Fibroblast of peridontal ligament (primary cell): ENCODE results near the gene TMEM258.
A peak's percentile ranks its signal among the peaks of the same experiment; 100 is the strongest.

ENCODE experiments used
- DNase-seq: peaks from one replicate; pipeline ENCODE4 v3.0.0-alpha.2; 2010; ENCODE audit errors: extremely low read depth

Gene TMEM258

DNA sequence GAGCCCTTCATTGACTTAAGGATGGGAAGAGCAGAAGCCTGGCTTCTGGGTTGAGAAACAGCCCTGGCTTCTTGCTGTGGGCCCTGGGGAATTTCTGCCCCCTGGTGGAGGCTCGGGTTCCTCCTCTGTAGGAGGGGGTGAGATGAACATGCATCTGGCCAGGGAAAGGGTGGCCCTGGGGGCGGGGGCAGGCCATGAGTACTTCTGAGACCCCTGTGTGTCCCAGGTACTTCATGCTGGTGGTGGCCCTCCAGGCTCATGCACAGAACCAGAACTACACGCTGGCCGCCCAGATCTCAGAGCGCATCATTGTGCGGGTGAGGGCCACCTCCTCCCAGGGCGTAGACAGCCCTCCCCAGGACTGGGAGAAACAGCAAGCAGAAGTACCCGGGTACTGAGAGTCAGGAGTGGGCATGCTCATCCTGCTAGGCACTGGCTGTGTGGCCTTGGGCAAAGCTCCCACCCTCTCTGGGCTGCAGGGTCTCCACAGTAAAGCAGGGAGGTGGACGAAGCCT, 15.8 kb downstream of the TMEM258 start:
- DNase-seq, result peak; percentile 47

GRCh38 chr11:61775606-61776554, 16.5 kb downstream of the TMEM258 start:
- DNase-seq, result no peak

DNA sequence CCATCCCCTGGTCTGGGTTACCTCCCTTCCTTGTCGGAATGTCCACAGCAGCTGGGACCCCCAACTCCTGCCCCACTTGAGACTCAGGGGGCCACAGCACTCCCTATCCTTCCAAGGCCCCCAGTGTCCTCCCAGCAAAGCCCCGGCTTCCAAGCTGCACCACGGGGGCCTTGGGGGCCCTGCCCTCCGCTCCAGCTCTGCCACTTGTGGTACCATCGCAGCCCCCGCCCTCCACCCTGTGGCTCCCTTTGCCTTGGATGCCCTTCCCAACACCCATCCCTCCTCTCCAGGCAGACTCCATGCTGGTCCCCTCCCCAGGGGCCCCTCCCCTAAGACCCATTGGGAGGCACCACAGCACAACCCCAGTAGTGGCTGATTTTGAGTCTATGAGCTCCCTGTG, 17.3 kb downstream of the TMEM258 start:
- DNase-seq, result no peak

DNA sequence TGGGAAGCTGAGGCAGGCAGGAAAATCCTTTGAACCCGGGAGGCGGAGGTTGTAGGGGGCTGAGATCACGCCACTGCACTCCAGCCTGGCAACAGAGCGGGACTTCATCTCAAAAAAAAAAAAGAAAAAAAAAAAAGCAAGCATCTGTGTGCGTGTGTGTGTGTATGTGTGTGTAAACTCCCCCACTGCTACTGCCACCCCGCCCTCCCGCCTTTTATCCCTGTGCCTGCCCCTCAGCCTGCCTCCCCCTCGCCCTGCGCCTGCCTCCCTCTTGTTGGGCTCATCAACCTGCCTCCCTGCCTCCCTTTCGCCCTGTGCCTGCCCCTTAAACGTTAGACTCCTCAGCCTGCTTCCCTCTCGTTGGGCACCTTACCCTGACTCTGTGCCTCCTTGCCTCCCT, 18.0 kb downstream of the TMEM258 start:
- no peak for DNase-seq

GRCh38 chr11:61773809-61774208, 18.6 kb downstream of the TMEM258 start:
- DNase-seq, result no peak

DNA sequence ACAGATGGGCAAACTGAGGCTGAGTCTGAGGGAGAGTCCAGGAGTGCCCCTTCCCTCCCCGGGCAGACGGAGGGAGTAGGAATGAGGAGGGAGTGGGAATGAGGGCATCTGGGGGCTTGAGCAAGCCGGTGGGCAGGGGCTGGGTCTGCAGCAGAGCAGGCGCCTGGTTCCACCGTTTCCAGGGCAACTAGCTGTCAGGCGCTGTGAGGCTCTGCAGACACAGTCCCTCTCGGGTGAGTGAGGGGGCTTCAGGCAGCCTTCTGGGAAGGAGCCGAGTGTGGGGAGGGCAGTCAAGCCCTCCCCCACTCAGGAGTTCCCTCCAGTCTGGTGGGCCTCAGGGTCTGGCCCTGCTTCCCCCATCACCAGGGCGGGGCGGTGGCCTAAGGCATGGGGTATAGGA, 19.0 kb downstream of the TMEM258 start:
- no peak for DNase-seq

DNA sequence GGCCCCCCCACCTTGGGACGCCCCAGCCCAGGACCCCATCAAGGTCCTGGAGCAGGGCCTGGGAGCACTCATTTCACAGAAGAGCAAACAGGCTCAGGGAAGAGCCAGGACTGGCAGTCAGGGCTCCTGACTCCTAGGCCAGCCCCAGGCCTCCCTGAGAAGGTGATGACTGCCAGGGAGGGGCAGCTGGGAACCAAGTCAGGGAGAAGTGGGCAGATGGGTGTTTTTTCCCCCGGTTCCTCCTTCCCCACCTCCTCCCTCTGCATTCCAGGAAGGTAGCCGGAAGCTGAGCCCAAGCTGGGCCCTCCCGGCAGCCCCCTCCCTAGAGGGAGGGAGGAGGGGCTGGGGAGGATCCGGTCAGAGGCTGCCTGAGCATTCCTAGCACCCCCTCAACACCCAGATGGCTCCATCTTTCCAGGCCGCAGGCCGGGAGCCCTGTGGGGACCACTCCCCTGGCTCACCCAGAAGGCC, 20.4 kb downstream of the TMEM258 start:
- DNase-seq, result no peak

GRCh38 chr11:61771195-61771894, 21.1 kb downstream of the TMEM258 start:
- no peak for DNase-seq

DNA sequence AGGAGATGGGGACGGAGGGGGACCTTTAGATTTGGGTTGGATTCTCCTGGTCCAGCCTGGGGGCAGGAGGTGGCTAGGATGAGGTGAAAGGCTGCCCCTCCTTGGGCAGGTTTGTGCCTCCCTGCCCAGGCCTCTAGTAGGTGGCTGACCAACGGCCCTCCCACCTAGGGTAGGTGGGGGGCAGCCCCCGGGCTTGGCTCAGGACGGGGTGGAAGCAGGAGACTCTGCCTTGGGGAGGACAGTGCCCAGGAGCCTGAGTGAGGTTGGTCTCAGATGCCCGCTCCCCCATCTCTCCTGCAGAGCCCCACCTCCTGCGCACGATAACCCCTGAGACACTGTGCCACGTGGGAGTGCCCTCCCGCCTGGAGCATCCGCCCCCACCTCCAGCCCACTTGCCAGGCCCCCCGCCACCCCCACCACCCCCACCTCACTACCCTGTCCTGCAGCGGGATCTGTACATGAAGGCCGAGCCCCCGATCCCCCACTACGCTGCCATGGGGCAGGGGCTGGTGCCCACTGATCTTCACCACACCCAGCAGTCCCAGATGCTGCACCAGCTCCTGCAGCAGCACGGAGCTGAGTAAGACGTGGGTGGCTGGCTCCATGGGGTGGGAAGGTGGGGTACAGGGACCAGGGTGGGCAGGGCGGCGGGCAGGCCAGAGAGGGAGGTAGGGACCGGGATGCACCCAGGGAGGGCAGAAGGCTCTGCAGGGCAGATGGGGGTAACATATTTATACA, 22.3 kb downstream of the TMEM258 start:
- DNase-seq, result no peak

DNA sequence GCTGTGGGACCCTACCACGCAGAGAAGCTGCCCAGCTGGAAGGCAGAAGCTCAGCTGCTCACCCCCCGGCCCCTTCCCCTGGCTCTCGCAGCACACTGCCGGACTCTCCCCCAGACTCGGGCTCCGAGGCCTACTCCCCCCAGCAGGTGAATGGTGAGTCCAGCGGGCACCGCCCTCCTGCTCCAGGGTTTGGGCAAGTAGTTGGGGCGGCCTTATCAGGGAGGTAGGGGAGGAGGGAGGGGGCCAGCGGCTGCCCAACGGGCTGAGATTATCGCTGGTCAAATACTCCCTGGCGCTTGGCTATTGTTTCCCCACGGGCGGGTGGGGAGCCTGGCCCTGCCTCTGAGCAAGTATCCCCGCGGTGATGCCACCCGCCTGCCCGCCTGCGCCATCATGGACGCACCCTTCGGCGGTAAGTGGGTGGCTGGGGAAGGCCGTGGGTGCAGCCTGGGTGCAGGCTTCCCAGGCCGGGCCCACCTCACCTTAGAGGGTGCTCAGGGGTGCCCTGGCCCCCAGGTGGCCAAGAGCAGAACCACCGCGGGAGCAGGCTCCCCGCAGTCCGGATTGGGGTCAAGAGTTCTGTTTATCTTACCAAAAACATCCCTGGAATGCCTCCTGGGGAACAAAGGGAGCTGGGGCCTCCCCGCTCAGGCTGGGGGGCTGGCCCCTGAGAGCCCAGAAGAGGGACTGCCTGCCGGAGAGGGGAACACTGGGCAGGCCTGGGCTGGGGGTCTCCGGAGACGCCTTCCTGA, 23.1 kb downstream of the TMEM258 start:
- DNase-seq, result no peak

GRCh38 chr11:61768376-61769076, 23.9 kb downstream of the TMEM258 start:
- DNase-seq, result no peak

- no peak for DNase-seq
These were observed 26.0 kb downstream of the TMEM258 start for GRCh38 chr11:61766353-61766841.

GRCh38 chr11:61765550-61766253, 26.7 kb downstream of the TMEM258 start:
- DNase-seq, result no peak

DNA sequence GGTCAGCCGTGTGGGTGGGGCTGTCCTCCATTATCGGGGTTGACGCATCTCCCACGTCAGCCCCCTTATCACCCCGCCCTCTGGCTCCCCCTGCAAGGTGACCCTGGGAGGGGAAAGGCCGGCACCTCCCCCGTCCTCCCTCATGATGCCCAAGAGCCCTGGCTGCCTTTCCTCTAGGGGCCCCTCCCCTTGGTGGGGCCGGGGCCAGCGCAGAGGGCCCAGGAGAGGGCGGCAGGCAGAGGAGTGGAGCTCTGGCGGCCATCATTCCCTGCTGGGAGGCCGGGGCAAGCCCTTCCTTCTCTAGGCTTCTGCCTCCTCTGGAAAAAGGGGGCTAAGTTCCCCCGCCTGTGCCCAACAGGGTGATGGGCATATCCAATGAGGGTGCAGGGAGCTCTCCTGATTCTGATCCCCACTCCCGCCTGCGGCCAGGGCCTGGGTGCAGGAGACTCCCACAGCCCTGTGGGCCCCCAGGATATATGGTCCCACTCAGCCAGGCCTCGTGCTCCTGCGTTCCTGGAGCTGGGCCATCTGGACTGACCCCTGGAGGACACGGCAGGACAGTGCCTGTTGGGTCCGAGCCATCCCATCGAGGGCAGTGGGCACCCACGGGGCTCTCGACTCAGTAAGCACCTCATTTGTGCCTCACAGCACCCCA, 27.7 kb downstream of the TMEM258 start:
- no peak for DNase-seq

DNA sequence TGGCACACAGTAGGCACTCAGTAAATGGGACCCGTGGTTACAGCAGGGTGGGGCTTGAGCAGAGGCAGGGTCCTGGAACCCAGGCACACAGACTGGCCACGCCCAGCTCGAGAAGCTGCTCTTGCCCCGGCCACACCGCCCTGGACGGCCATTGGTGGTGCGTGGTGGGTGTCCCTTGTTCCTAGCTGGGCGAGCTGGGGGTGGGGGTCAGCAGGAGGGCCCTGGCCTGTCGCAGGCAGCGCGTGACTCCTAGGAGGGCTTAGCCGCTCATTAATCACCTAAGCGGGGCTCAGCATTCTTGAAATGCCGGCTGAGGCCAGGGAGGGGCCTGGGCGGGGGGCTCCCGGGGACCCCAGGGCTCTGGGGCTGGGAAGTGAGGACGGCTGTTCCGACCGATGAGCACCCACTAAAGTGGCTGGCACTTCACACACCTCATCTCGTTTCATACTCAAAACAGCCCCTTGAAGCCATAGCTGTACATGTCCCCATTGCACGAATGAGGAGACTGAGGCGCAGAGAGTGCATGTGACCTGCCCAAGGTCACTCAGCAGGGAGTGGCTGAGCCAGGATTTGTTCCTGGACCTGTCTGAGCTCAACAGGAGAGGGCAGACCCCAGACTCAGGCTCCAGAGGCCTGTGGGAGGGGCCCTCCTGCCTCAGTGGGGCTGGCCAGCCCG, 28.3 kb downstream of the TMEM258 start:
- DNase-seq, result no peak

DNA sequence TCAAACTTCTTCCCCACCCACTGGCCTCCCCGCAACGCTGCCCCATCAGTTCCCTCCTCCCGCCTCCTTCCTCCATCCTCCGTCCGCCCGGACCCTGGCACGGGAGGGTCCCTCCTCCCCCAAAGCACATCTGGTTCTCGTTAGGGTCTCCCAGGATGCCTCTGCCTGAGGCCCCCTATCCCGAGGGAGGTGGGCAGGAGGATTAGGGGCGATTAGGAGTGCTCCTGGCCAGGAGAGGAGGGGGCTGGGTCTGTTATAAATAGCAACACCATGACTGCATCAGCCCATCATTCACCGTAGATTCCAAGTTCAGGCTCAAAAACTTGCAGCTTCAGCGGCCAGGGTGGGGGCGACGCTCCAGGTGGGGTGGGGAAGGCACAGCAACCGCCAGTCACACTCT, 29.6 kb downstream of the TMEM258 start:
- no peak for DNase-seq

GRCh38 chr11:61762223-61762615, 30.2 kb downstream of the TMEM258 start:
- DNase-seq, result no peak

DNA sequence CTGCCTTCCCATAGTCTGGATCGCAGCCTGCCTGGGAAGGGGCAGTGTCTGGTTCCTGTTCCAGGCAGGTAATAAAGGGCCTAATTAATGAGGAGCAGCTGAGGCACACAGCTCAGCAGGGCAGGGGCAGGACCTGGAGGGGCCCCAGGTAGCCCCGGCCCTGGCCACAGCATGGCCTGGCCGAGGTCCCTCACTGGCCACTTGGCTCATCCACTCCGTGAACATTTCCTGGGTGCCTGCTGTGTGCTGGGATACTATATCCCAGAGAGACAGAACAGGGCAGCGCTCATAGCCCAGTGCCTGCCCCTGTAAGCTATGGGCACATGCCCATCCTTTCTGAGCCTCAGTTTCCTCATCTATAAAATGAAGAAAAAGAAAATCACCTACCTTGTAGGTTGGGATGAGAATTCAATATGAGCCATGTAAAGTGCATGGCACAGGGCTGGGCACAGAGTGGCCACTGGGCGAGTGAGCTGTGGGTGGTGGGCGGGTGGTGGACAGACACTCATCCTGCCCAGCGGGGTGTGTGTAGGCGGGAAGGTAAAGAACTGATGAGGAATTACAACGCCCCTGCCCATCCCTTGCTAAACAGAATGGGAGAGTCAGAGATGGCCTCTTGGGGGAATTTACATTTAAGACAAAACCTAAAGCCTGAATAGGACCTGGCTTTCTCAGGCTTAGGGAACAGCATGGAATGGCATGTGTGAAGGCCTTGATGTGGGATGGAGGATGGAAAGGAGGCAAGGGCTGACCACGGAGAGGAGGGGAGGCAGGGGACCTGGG, 30.8 kb downstream of the TMEM258 start:
- no peak for DNase-seq
